Heart left ventricle (tissue), 16 donors: ENCODE data around the gene DNM2. TPM values are rescaled to one million over a fixed set of nuclear protein-coding genes. Genes with fewer than 3 reads are reported as not detected.

Experiments used
- ATAC-seq, 4 donors: fragments of 200-7000 bp; cut with Tn5 transposase; one replicate each; pipeline ENCODE4 v1.9.1; 2020 to 2022; ENCODE audit warnings: moderate library complexity in 4 of 4, mild to moderate bottlenecking in 3 of 4, moderate number of reproducible peaks in 1 of 4
- DNase-seq, 5 donors: peaks; one replicate each; pipeline ENCODE4 v3.0.0-alpha.2; 2020
- H3K27ac ChIP-seq, 12 donors: fragments of 200-600 bp; sonication (generic) in 4 of 12; one replicate each; pipeline versions ENCODE4 v1.5.0 to v1.8.0; 2016 to 2022; ENCODE audit warnings: mild to moderate bottlenecking in 2 of 12
- H3K27me3 ChIP-seq, 9 donors: fragments of 200-600 bp; sonication (generic) in 2 of 9; one replicate each; pipeline versions ENCODE4 v1.5.1 to v1.8.0; 2016 to 2022; ENCODE audit warnings: mild to moderate bottlenecking in 3 of 9
- H3K36me3 ChIP-seq, 9 donors: fragments of 200-600 bp; sonication (generic) in 2 of 9; one replicate each; pipeline versions ENCODE4 v1.5.0 to v1.8.0; 2018 to 2022; ENCODE audit warnings: mild to moderate bottlenecking in 2 of 9
- H3K4me1 ChIP-seq, 12 donors: fragments of 200-600 bp; sonication (generic) in 4 of 12; one replicate each; pipeline versions ENCODE4 v1.5.0 to v1.8.0; 2016 to 2022; ENCODE audit warnings: mild to moderate bottlenecking in 3 of 12
- H3K4me3 ChIP-seq, 12 donors: fragments of 200-600 bp; sonication (generic) in 4 of 12; one replicate each; pipeline versions ENCODE4 v1.5.0 to v1.8.0; 2017 to 2022; ENCODE audit warnings: mild to moderate bottlenecking in 9 of 12, moderate library complexity in 4 of 12
- H3K9me3 ChIP-seq, 12 donors: fragments of 200-600 bp; sonication (generic) in 4 of 12; one replicate each; pipeline versions ENCODE4 v1.5.0 to v1.8.0; 2016 to 2022; ENCODE audit warnings: mild to moderate bottlenecking in 1 of 12
- CTCF ChIP-seq, 12 donors: fragments of 200-600 bp; sonication (generic) in 4 of 12; IDR thresholded peaks; one replicate each; pipeline versions ENCODE4 v1.5.0 to v1.8.0; 2018 to 2022; ENCODE audit warnings: antibody characterized with exemption in 12 of 12, mild to moderate bottlenecking in 5 of 12
- POLR2A ChIP-seq, 2 donors: fragments of 450-650 bp; IDR thresholded peaks; one replicate each; pipeline ENCODE4 v1.6.1; 2017; ENCODE audit warnings: antibody characterized with exemption in 2 of 2, mild to moderate bottlenecking in 2 of 2, moderate library complexity in 2 of 2
- WGBS, 4 donors: extraction: QIAGEN DNeasy Blood & Tissue Kit in 2 of 4; methylation state at CpG; one replicate each; pipeline versions ENCODE4 v1.1.5 to v1.1.7; 2013 to 2018; 5-methylcytosine and 5-hydroxymethylcytosine counted together
- intact Hi-C, 10 donors: fragments of 100-400 bp; cut with DNase I; formaldehyde crosslinking; loops; one replicate each; pipeline versions ENCODE4 v1.11.1 to v1.14.2; 2022
- polyA plus RNA-seq, 2 donors: library from polyadenylated mRNA; stranded (reverse); fragments of 200-250 nt; gene quantifications; one replicate each; pipeline ENCODE4 v1.2.3, GENCODE V29; 2013
- total RNA-seq, 9 donors: library from RNA; depleted of rRNA in 2 of 9; stranded (reverse); fragments of >200 nt in 2 of 9; fragmentation: NEBNext Ultra II Directional in 3 of 9; extraction: Animal tissue kit (Norgen Biotek cat#: 25700) in 3 of 9; gene quantifications; one replicate each; pipeline versions ENCODE4 v1.1.0 to v1.2.4, GENCODE V29; 2016 to 2023
- donor health status: ischemic (EF 13 %, LVEDD 7.1; RV severe dilation, severe dysfunction).
- donor health status: healthy with polysubstance abuse.
- donor health status: DM: no; HTN: yes; CAD: no.
- donor health status: DM: no; HTN: no; CAD: no.
- donor health status: ischemic (EF 25% LVEDD 6.9; RV normal size, moderate dysfunction).
- donor health status: ischemic (EF 25% LVEDD 5.7; RV mildly dilated, moderate dysfunction).
- donor health status: healthy.
- donor health status: DM: yes; HTN: yes; CAD: no.
- donor health status: ischemic (EF 35%, LVEDD 5.7; RV mildly dilated, moderate dysfunction).
- donor health status: nonischemic (EF 11% LVEDD 7.7; RV severe dilation, severe dysfunction).
- donor health status: DM: yes; HTN: yes; CAD: no.
- donor health status: PGD.
- donor health status: ischemic (EF 29% LVEDD 5.4; RV normal size, mild dysfunction).
- donor health status: nonischemic (EF 23%, LVEDD 6.1; RV moderate dilation, normal function).

Gene DNM2
- total and polyA plus RNA-seq, 11 donors, result 98.9 to 204 (median 131) TPM

- Histone ChIP-seq H3K27ac (no peak overlapping the region), H3K36me3 (peaks cover 7 to 100% (median 98%) of the 10 kb centered on the region in 9 donors), H3K4me1 (peaks cover 0 to 19% (median 8%) of the 10 kb centered on the region in 12 donors), H3K4me3 (no peak overlapping the region), H3K27me3 (no peaks in the 10 kb centered on the region), H3K9me3 (no peaks in the 10 kb centered on the region)
- DNase-seq (peak in 1 of 5 donors; percentile 15), ATAC-seq (no peak)
- no peak for TF ChIP-seq POLR2A (IDR thresholded peaks at IDR 0.05)
- no peak for TF ChIP-seq CTCF (IDR thresholded peaks at IDR 0.05)
- WGBS, 4 donors, result 88 to 94% (median 90%) methylated on average over 4 of the region's 4 CpGs
- intact Hi-C loops, result no loop called here
Observed at GRCh38 chr19:10681658-10682057, 36.2 kb upstream of the DNM2 start.

GRCh38 chr19:10682397-10683063 is 35.3 kb upstream of the DNM2 start:
- TF ChIP-seq POLR2A (IDR thresholded peaks at IDR 0.05) (no peak), CTCF (IDR thresholded peaks at IDR 0.05) (no peak)
- H3K9me3 ChIP-seq, result no peaks in the 10 kb centered on the region
- DNase-seq (no peak), ATAC-seq (no peak)
- H3K27me3 ChIP-seq, result no peaks in the 10 kb centered on the region
- 82 to 92% (median 87%) methylated on average over 15 of the region's 15 CpGs for WGBS, 4 donors
- H3K4me3 ChIP-seq, result no peak overlapping the region
- peaks cover 7 to 100% (median 96%) of the 10 kb centered on the region in 9 donors for H3K36me3 ChIP-seq
- H3K4me1 ChIP-seq, result peaks cover 0 to 27% (median 13%) of the 10 kb centered on the region in 12 donors
- intact Hi-C loops, result no loop called here
- no peak overlapping the region for H3K27ac ChIP-seq

- DNase-seq (no peak), ATAC-seq (no peak)
- Histone ChIP-seq H3K27ac (no peak overlapping the region), H3K27me3 (no peaks in the 10 kb centered on the region), H3K36me3 (peaks cover 7 to 100% (median 96%) of the 10 kb centered on the region in 9 donors), H3K9me3 (no peaks in the 10 kb centered on the region), H3K4me1 (peaks cover 0 to 31% (median 14%) of the 10 kb centered on the region in 12 donors), H3K4me3 (no peak overlapping the region)
- intact Hi-C loops, result no loop called here
- WGBS, 4 donors, result 90 to 94% (median 93%) methylated on average over 14 to 15 of the region's 15 CpGs
- no peak for TF ChIP-seq POLR2A (IDR thresholded peaks at IDR 0.05)
- no peak for TF ChIP-seq CTCF (IDR thresholded peaks at IDR 0.05)
Observed at GRCh38 chr19:10683064-10683426, 34.8 kb upstream of the DNM2 start.

- Histone ChIP-seq H3K27ac (no peak overlapping the region), H3K36me3 (peaks cover 6 to 100% (median 96%) of the 10 kb centered on the region in 9 donors), H3K27me3 (no peaks in the 10 kb centered on the region), H3K9me3 (no peaks in the 10 kb centered on the region), H3K4me1 (peaks cover 0 to 31% (median 14%) of the 10 kb centered on the region in 12 donors), H3K4me3 (no peak overlapping the region)
- ATAC-seq, result no peak
- intact Hi-C loops, result no loop called here
- WGBS, 4 donors, result 88 to 93% (median 89%) methylated on average over 13 to 21 of the region's 21 CpGs
- no peak for DNase-seq
- TF ChIP-seq CTCF (IDR thresholded peaks at IDR 0.05) (no peak), POLR2A (IDR thresholded peaks at IDR 0.05) (no peak)
Observed at GRCh38 chr19:10683582-10683981, 34.3 kb upstream of the DNM2 start.
